Neural cell (in vitro differentiated cells): ENCODE measurements around the gene FAM89A.

ENCODE experiments used
- CTCF ChIP-seq: fragments of 450-650 bp; IDR thresholded peaks from 2 replicates; pipeline ENCODE4 v1.5.1; 2014; ENCODE audit warnings: antibody characterized with exemption, mild to moderate bottlenecking, moderate library complexity; ENCODE audit not compliant: poor library complexity, severe bottlenecking
- EP300 ChIP-seq: fragments of 450-650 bp; conservative IDR thresholded peaks from 2 replicates; pipeline ENCODE4 v1.6.1; 2014; ENCODE audit warnings: antibody characterized with exemption, mild to moderate bottlenecking, moderate library complexity; ENCODE audit not compliant: poor library complexity, severe bottlenecking
- EZH2 ChIP-seq: fragments of 200-600, 300-800 bp; shearing (Covaris generic), sonication (generic); IDR thresholded peaks from 2 replicates; pipeline ENCODE4 v1.6.1; 2014; ENCODE audit warnings: antibody characterized with exemption, low read length, borderline replicate concordance, mild to moderate bottlenecking; ENCODE audit not compliant: insufficient read depth, poor library complexity, severe bottlenecking
- RAD21 ChIP-seq: fragments of 450-650 bp; conservative IDR thresholded peaks from 2 replicates; pipeline ENCODE4 v1.6.1; 2014; ENCODE audit warnings: antibody characterized with exemption, mild to moderate bottlenecking, moderate library complexity
- REST ChIP-seq: IDR thresholded peaks from 2 replicates; pipeline ENCODE4 v1.6.1; 2012; ENCODE audit warnings: borderline replicate concordance
- SMC3 ChIP-seq: fragments of 450-650 bp; conservative IDR thresholded peaks from 2 replicates; pipeline ENCODE4 v1.6.1; 2014; ENCODE audit warnings: antibody characterized with exemption, mild to moderate bottlenecking, moderate library complexity; ENCODE audit not compliant: poor library complexity
- TAF1 ChIP-seq: IDR thresholded peaks from 2 replicates; pipeline ENCODE4 v1.6.1; 2012; ENCODE audit warnings: low read depth

GRCh38 chr1:230983811-230984210 is 56.2 kb downstream of the FAM89A start:
- no peak for TF ChIP-seq CTCF
- no peak for TF ChIP-seq EZH2
- TF ChIP-seq TAF1 = no peak
- no peak for TF ChIP-seq EP300
- TF ChIP-seq SMC3 = no peak
- no peak for TF ChIP-seq RAD21
- TF ChIP-seq REST = no peak
